Right ventricle myocardium superior (tissue), 1 donor: ENCODE measurements around the gene TOGARAM2. TPM values are rescaled to one million over a fixed set of nuclear protein-coding genes. Genes with fewer than 3 reads are reported as not detected.
"Not testable (repeated sequence)": the region's sequence is repeated elsewhere in the genome, so short reads cannot be mapped to it uniquely, and the experiment has no call there.

Source experiments
- ATAC-seq: fragments of 200-7000 bp; cut with Tn5 transposase; one replicate; pipeline ENCODE4 v1.9.1; 2020; ENCODE audit warnings: mild to moderate bottlenecking; ENCODE audit not compliant: poor library complexity
- DNase-seq: peaks from one replicate; pipeline ENCODE4 v3.0.0-alpha.2; 2020
- intact Hi-C: fragments of 100-400 bp; cut with DNase I; formaldehyde crosslinking; loops from one replicate; pipeline ENCODE4 v1.11.2; 2022
- total RNA-seq: library from RNA; stranded (reverse); fragmentation: NEBNext Ultra II Directional; extraction: Animal tissue kit (Norgen Biotek cat#: 25700); gene quantifications from one replicate; pipeline ENCODE4 v1.2.1, GENCODE V29; 2021
- donor health status: DM: no; HTN: yes; CAD: no; lungs with severe emphysema.

TOGARAM2 gene
- total RNA-seq, 1 donor from 2014 or later: 42.8 TPM

GRCh38 chr2:28972778-28973335 lies 8.2 kb upstream of the TOGARAM2 start:
- ATAC-seq: no peak
- DNase-seq: no peak
- intact Hi-C loops: no loop called here

DNA sequence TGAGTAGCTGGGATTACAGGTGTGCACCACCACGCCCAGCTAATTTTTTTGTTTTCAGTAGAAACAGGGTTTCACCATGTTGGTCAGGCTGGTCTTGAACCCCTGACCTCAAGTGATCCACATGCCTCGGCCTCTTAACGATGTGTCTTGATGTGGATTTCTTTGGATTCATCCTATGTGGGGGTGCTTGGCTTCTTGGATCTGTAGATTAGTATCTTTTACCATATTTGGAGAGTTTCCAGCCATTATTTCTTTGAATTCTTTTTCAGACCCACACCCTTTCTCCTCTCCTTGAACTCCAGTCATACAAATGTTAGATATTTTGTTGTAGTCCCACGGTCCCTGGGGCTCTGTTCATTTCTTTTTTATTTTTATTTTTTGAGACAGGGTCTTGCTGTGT lies 6.8 kb upstream of the TOGARAM2 start:
- no peak for ATAC-seq
- intact Hi-C loops: no loop called here
- no peak for DNase-seq

GRCh38 chr2:28975671-28976070 lies 5.4 kb upstream of the TOGARAM2 start:
- DNase-seq: no peak
- intact Hi-C loops: no loop called here
- ATAC-seq: no peak

DNA sequence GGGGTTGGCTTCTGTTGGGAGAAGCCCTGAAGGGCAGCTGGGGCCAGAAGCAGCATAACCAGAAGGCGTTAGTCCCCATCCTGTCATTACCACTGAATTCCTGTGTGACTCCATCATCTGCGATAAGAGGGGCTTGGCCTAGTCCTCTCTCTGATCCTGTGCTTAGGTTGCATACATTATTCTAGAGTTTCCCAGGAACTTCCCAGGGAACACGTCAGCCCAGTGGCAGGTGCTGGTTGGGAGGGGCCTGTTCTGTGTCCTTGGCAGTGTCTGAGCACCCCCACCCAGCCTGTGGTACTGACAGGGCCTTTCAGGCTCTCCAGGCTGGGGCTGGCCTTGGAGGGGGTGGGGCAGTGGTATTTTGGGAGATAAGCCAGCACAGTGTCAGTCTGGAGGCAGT lies 4.5 kb upstream of the TOGARAM2 start:
- DNase-seq (no peak), ATAC-seq (peak; percentile 37)
- intact Hi-C loops: no loop called here

DNA sequence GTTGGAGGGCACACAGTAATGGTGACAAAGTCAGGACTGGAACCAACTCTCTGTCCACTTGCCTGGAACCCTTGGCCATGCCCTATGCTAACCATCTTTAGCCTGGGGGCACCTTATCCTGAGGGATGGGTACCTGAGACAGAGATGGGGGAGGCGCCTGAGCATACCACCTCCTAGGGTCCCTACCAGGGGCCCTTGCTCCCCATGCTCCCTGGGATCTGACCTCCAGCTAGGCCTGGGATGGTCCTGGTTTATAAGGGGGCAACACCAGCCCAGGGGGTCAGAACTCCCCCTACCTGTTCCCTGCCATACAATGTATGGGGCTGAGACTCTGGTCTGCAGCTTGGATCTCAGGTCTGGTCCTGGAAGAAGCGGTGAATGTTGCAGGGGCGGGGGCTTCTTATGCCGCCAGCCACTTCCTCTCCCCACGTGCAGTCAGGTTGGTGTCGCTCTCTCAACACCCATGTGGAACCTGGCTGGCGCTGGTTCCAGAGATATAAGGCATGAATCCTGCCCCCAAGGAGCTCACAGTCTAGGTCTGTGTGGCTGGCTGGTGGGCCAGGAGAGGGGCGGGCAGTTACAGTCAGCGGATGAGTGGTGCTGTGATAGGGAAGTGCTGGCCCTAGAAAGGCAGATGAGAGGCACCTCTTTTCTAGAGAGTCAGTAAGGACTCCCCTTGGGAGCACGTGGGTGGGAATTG lies 3.8 kb upstream of the TOGARAM2 start:
- DNase-seq (no peak), ATAC-seq (no peak)
- intact Hi-C loops: no loop called here

DNA sequence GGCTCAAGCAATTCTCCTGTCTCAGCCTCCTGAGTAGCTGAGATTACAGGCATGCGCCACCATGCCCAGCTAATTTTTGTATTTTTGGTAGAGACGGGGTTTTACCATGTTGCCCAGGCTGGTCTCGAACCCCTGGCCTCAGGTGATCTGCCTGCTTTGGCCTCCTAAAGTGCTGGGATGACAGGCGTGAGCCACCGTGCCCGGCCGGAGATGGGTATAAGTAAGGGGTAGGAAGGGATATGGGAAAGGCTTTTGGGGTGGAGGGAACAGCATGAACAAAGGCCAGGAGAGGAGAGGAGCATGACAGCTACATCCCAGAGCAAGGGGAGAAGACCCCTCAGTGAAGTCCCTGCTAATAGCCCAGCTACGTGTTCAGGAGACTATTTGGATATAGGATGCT lies 3.1 kb upstream of the TOGARAM2 start:
- ATAC-seq, DNase-seq, intact Hi-C loops: not testable (repeated sequence)

DNA sequence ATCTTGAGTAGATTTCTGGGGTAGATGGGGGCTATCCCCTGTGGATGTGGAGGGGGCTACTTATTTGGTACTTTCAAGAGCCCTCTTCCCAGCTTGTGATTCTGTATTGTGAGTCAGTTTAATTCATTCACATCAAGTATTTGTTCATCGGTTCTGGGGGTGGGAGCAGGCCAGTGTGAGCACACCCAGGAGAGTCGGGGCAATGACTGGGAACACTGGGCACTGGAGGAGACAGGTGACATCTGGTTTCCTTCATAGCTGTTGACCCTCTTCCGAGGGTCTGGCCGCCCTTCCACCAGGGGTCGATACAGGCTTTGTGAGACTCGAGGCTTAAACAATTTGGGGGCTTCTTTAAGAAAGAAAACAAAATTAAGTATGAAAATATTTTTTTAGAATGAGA lies 2.5 kb upstream of the TOGARAM2 start:
- ATAC-seq: no peak
- intact Hi-C loops: no loop called here
- DNase-seq: no peak

GRCh38 chr2:28979041-28979440 lies 2.1 kb upstream of the TOGARAM2 start:
- no peak for ATAC-seq
- intact Hi-C loops: no loop called here
- DNase-seq: no peak

- ATAC-seq (no peak), DNase-seq (no peak)
- intact Hi-C loops: no loop called here
These were observed 1.3 kb upstream of the TOGARAM2 start for GRCh38 chr2:28979576-28980366.

DNA sequence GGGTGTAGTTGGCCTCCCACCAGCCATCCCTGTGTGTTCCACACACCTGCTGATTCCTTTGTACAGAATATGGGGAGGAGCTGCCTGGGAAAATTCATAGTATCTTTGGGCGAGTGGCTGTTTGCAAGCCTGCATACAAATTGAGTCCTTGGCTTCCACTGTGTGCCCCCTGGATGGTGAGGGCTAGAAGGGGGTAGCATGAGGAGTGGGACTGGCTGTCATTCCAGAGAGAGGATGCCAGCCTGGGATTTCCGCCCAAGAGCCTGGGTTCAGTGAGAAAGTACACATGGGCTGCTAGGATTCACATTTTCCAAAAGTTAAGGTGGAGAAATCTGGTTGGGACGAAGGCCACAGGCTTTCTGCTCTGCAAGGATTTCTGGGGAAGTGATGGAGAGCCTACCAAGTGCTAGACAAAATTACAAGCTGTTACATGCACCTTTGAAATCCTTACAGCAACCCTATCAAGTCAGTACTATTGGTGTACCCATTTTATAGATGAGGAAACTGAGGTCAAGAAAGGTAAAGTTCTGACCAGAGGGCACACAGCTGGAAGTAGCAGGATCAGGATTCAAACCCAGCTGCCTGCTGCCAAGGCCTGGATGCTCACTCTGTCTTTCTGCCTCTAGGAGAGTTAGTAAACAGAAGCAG lies 606 bp upstream of the TOGARAM2 start:
- no peak for DNase-seq
- intact Hi-C loops: no loop called here
- ATAC-seq: no peak

DNA sequence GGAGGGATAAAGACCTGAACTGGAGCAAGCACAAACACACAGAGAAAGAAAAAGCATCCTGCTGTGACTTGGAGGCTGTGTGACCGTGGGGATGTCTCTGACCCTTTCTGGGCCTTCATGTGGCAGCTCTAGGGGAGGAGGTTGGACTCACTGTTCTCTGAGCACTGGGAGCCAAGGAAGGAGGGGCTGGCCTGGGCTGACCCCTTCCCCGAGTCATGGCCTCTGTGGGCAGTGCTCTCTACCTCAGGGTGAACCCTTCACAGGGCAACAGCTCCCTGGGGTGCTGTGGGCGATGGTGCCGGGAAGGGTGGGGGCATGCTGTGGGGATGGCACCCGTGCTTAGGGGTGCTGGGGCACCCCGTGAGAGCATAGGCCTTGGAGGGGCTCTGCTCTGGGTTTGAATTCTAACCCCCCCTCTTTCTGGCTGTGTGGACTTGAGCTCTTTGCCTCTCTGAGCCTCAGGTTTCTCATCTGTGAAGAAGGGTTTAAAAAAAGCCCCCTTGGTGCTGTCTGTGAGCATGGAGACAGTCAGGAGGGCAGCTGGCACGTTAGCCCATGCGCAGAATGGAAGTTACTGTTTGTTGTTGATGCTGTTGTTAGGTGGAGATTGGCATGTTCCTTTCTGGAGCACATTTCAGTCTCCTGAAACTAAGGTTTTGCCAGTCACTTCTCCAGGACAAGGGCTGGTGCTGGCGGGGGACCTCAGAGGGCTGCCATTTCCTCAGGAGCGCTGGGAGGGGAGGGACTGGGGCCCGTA lies 700 bp downstream of the TOGARAM2 start:
- DNase-seq: no peak
- intact Hi-C loops: no loop called here
- peak; percentile 73 for ATAC-seq

DNA sequence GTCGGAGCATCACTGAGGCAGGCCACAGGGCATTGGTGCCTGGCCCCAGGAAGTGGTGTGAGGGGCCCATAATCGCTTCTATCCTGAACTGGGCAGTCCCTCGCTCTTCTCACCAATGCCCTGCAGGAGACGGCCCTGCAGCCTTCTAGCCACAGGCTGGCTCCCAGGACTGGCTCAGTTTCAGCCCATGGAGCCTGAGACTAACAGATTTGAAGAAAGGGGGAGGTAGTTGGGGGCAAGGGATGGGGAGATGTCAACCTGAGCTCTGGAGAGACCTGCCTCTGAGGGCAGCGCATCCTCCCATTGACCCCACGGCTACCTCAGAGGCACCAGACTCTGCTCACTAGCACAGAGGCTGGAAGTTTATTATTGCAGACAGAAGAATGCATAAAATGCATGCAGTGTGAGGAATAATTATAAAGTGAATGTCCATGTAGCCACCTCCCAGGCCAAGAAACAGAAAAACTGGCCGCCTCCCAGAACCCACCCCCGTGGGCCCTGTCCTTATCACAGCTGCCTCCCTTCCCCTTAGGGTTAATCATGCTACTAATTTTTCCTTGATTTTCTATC lies 1.4 kb downstream of the TOGARAM2 start:
- intact Hi-C loops: no loop called here
- ATAC-seq (no peak), DNase-seq (no peak)

GRCh38 chr2:28986429-28986828 lies 5.3 kb downstream of the TOGARAM2 start:
- intact Hi-C loops: no loop called here
- no peak for ATAC-seq
- no peak for DNase-seq

- no peak for ATAC-seq
- intact Hi-C loops: no loop called here
These were observed 8.9 kb downstream of the TOGARAM2 start for GRCh38 chr2:28989973-28990372.

DNA sequence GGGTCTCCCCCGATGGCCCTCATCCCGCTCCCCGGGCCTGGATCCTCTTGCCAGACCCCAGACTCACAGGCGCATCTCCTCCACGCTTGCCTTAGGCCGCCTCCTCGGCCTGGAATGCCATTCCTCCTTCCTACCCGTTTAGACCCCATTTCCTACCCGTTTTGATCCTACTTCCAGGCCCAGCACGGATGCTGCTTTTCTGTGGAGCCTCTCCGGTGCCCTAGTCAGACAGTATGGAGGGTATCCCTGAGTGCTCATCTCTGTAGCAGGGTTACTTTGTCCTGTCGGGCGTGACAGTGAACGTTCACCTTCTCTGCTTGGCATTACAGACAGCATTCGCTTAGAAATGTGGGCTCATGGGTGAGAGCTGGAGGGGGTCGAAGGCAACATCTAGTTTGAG lies 9.3 kb downstream of the TOGARAM2 start:
- intact Hi-C loops: no loop called here
- DNase-seq (no peak), ATAC-seq (no peak)

More at GRCh38 chr2:28989973-28990372, 8.9 kb downstream of the TOGARAM2 start:
- no peak for DNase-seq

GRCh38 chr2:28991021-28991420 lies 9.9 kb downstream of the TOGARAM2 start:
- peak; percentile 46 for ATAC-seq
- intact Hi-C loops: no loop called here
- DNase-seq: peak; percentile 73

DNA sequence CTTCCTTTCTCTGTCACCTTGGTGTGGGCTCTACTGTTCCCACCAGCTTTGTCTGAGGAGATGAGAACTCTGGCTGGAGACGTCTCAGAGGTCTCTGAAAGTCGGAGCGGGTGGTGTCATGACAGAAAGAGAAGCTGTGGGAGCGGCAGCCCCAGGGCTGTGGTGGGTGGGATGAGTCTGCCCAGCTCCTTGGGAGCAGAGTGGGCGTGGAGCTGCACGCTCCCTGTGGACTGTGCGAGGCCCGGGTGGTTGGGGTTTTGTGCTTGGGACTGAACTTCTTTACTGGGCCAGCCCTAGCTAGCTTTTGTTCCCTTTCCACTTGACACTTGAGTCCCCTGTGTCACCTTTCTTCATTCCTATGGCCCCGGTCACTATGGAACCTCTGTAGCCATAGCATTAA lies 10.4 kb downstream of the TOGARAM2 start:
- intact Hi-C loops: no loop called here
- ATAC-seq: no peak
- DNase-seq: no peak

GRCh38 chr2:28993206-28993960 lies 12.3 kb downstream of the TOGARAM2 start:
- DNase-seq (no peak), ATAC-seq (peak; percentile 51)
- intact Hi-C loops: no loop called here
